Psoas muscle (tissue), 8 donors: Measurements from ENCODE around the gene ADCYAP1R1. TPM values are rescaled to one million over a fixed set of nuclear protein-coding genes. Genes with fewer than 3 reads are reported as not detected.

Experiments used
- ATAC-seq, 4 donors: fragments of 200-7000 bp; cut with Tn5 transposase; one replicate each; pipeline ENCODE4 v1.9.1; 2020; ENCODE audit warnings: moderate library complexity in 3 of 4, mild to moderate bottlenecking in 2 of 4
- DNase-seq, 2 donors: peaks; one replicate each; pipeline ENCODE4 v3.0.0-alpha.2; 2020
- H3K27ac ChIP-seq: fragments of 200-600 bp; one replicate; pipeline ENCODE4 v1.8.0; 2022
- H3K27me3 ChIP-seq, 3 donors: fragments of 200-600 bp in 1 of 3; one replicate each; pipeline versions ENCODE4 v1.6.1 to v1.8.0; 2013 to 2022; ENCODE audit warnings: low read length in 2 of 3, mild to moderate bottlenecking in 2 of 3, moderate library complexity in 1 of 3; ENCODE audit not compliant: insufficient read depth in 3 of 3
- H3K36me3 ChIP-seq, 2 donors: fragments of 200-600 bp in 1 of 2; one replicate each; pipeline versions ENCODE4 v1.6.1 to v1.8.0; 2013 to 2022; ENCODE audit warnings: low read depth in 1 of 2, mild to moderate bottlenecking in 1 of 2, moderate library complexity in 1 of 2; ENCODE audit not compliant: insufficient read depth in 1 of 2
- H3K4me1 ChIP-seq: fragments of 200-600 bp; one replicate; pipeline ENCODE4 v1.8.0; 2022
- H3K4me3 ChIP-seq: fragments of 200-600 bp; one replicate; pipeline ENCODE4 v1.8.0; 2022; ENCODE audit warnings: mild to moderate bottlenecking
- H3K9me3 ChIP-seq: fragments of 200-600 bp; one replicate; pipeline ENCODE4 v1.8.0; 2022
- CTCF ChIP-seq: fragments of 200-600 bp; IDR thresholded peaks from one replicate; pipeline ENCODE4 v1.8.0; 2022; ENCODE audit warnings: antibody characterized with exemption
- WGBS, 3 donors: extraction: QIAGEN DNeasy Blood & Tissue Kit; methylation state at CpG; one replicate each; pipeline versions ENCODE4 v1.1.6 to v1.1.7; 2013; 5-methylcytosine and 5-hydroxymethylcytosine counted together
- intact Hi-C, 2 donors: fragments of 100-400 bp; cut with DNase I; formaldehyde crosslinking; loops; one replicate each; pipeline versions ENCODE4 v1.11.0 to v1.14.2; 2022
- polyA plus RNA-seq, 3 donors: library from polyadenylated mRNA; stranded (reverse); fragments of 200-250 nt; gene quantifications; one replicate each; pipeline ENCODE4 v1.2.3, GENCODE V29; 2013
- total RNA-seq, 4 donors: library from RNA; stranded (reverse); fragmentation: NEBNext Ultra II Directional in 2 of 4; extraction: Animal tissue kit (Norgen Biotek cat#: 25700) in 2 of 4; gene quantifications; one replicate each; pipeline versions ENCODE4 v1.2.1 to v1.2.4, GENCODE V29; 2021 to 2023
- donor health status: healthy with polysubstance abuse.
- donor health status: DM: no; HTN: no; CAD: no; lungs with moderate emphysema.
- donor health status: Bipolar disorder and iron deficiency.
- donor health status: healthy.
- donor health status: DM: yes; HTN: yes; CAD: no.
- donor health status: DM: no; HTN: no; CAD: no.
- donor health status: DM: no; HTN: no; CAD: no.
- donor health status: DM: yes; HTN: yes; CAD: no.

Gene ADCYAP1R1
- total and polyA plus RNA-seq, 7 donors: 0.40 to 6.6 (median 1.2) TPM

DNA sequence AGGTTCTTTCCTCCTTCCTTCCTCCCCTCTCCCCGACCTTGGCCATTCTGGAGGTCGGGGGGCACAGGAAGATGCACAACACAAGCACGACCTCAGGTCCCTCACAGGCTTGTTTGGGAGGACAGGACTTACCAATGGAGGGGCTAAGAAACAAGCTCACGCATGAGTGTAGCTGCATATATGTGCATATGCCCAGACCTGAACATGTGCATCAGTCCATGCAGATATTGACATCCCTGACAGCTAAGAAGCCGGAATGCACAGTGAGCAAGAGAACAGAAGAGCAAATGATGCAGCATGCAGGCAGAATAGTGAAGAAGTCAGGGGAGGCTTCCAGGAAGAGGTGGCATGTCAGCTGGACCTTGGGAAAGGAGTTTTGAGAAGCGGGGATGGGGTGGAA lies 28.7 kb downstream of the ADCYAP1R1 start:
- intact Hi-C loops: no loop called here
- H3K4me1 ChIP-seq: no peaks in the 10 kb centered on the region
- no peak overlapping the region for H3K4me3 ChIP-seq
- no peak for DNase-seq
- no peaks in the 10 kb centered on the region for H3K36me3 ChIP-seq
- H3K9me3 ChIP-seq: no peaks in the 10 kb centered on the region
- no peak for ATAC-seq
- WGBS, 3 donors: 80 to 88% (median 82%) methylated on average over 6 of the region's 6 CpGs
- no peak overlapping the region for H3K27ac ChIP-seq
- H3K27me3 ChIP-seq: no peaks in the 10 kb centered on the region
- no peak for TF ChIP-seq CTCF

GRCh38 chr7:31082017-31082416 lies 29.9 kb downstream of the ADCYAP1R1 start:
- ATAC-seq (no peak), DNase-seq (peak in 1 of 2 donors; percentile 17)
- TF ChIP-seq CTCF: no peak
- WGBS, 3 donors: 71 to 80% (median 75%) methylated on average over 12 of the region's 12 CpGs
- Histone ChIP-seq H3K4me3 (no peak overlapping the region), H3K36me3 (no peaks in the 10 kb centered on the region), H3K27ac (peak overlapping the region; percentile 1), H3K9me3 (no peaks in the 10 kb centered on the region), H3K4me1 (no peaks in the 10 kb centered on the region), H3K27me3 (no peaks in the 10 kb centered on the region)
- intact Hi-C loops: no loop called here

DNA sequence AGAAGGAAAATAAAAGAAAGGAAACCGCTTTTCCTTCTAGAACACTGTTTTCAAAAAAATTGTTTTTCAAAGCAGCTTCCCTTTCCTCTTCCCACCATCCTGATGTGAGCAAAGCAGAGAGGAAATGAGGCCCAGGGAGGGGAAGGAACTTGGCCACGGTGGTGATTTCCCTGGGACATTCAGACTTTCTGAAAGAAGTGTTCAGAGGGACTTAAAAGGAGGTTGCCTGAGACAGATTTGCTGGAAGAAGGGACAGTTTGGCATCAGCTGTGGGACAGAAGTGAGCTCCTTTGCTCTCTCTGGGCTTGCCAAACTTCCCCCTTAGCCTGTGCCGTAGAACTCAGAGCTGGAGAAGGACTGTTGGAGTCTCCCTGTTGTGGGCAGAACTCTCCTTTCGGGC lies 30.3 kb downstream of the ADCYAP1R1 start:
- no peaks in the 10 kb centered on the region for H3K9me3 ChIP-seq
- H3K36me3 ChIP-seq: no peaks in the 10 kb centered on the region
- H3K27me3 ChIP-seq: no peaks in the 10 kb centered on the region
- peak in 1 of 4 donors; percentile 38 for ATAC-seq
- peak overlapping the region; percentile 1 for H3K27ac ChIP-seq
- H3K4me1 ChIP-seq: no peaks in the 10 kb centered on the region
- H3K4me3 ChIP-seq: no peak overlapping the region
- DNase-seq: peak in 1 of 2 donors; percentile 55
- WGBS, 3 donors: 53 to 57% (median 57%) methylated on average over 4 of the region's 4 CpGs
- no peak for TF ChIP-seq CTCF
- intact Hi-C loops: no loop called here

DNA sequence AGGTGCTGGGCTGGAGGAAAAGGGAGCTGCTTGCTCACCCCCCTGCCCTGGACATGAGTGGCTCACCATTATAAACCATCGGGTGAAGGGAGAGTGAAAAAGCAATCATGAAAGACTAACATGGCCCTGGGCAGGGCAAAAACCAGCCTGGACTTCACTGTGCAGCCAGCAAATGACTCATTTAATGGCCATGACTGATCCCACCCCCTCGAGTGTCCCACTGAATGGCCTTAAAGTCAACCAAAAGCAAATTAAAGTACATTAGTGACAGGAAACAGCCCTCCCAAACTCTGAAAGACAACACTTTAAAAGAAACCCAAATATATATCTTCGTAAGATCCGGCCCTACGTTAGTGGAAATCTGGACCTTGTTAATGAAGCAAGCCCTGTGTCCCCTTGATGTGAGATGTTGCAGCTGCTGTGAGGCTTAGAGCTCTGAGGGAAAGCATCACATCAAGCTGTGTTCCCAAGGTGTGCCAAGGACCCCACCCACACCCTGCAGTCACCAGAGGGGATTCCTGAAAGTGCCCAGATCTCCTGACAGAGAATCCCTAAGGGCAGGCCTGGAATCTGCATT lies 31.2 kb downstream of the ADCYAP1R1 start:
- no peaks in the 10 kb centered on the region for H3K4me1 ChIP-seq
- H3K9me3 ChIP-seq: no peaks in the 10 kb centered on the region
- H3K27ac ChIP-seq: no peak overlapping the region
- no peak overlapping the region for H3K4me3 ChIP-seq
- no peak for DNase-seq
- WGBS, 3 donors: 60 to 64% (median 60%) methylated on average over 5 of the region's 5 CpGs
- ATAC-seq: no peak
- no peaks in the 10 kb centered on the region for H3K27me3 ChIP-seq
- intact Hi-C loops: no loop called here
- no peaks in the 10 kb centered on the region for H3K36me3 ChIP-seq
- no peak for TF ChIP-seq CTCF

- H3K9me3 ChIP-seq: no peaks in the 10 kb centered on the region
- H3K27ac ChIP-seq: no peak overlapping the region
- WGBS, 3 donors: 98 to 100% (median 100%) methylated on average over 1 of the region's 1 CpG
- no peaks in the 10 kb centered on the region for H3K36me3 ChIP-seq
- no peaks in the 10 kb centered on the region for H3K27me3 ChIP-seq
- TF ChIP-seq CTCF: no peak
- DNase-seq: no peak
- intact Hi-C loops: no loop called here
- no peaks in the 10 kb centered on the region for H3K4me1 ChIP-seq
- no peak for ATAC-seq
- H3K4me3 ChIP-seq: no peak overlapping the region
Measured at GRCh38 chr7:31084226-31084625, 32.1 kb downstream of the ADCYAP1R1 start.
